ENCODE results near the gene RPS6KA5. TPM values are rescaled to one million over a fixed set of nuclear protein-coding genes. Genes with fewer than 3 reads are reported as not detected.

RPS6KA5 gene
- total and polyA plus RNA-seq, 2 donors (not counting 1 experiment from before 2014, with no cell fraction given): 6.0 to 34.6 TPM

GRCh38 chr14:90894241-90894640, 166.2 kb downstream of the RPS6KA5 start:
- CTCF ChIA-PET: interaction anchor here (2.3 to 4.3 kb wide), 2 partner anchors 11 to 279 kb away, joined by 6 to 20 read pairs; no protein-coding TSS in a partner anchor
- DNase-seq (no peak), ATAC-seq (ENCODE audit: low read depth) (no peak)
- no peaks in the 10 kb centered on the region for H3K79me2 ChIP-seq (ENCODE audit: control insufficient read depth, insufficient read depth, low read length)
- no peaks in the 10 kb centered on the region for H3K4me1 Mint-ChIP-seq
- peaks cover 3 to 45% of the 10 kb centered on the region in 2 experiments for H3K36me3 ChIP-seq (replicated peaks in 1 of 2; ENCODE audit: control extremely low read depth in 1 of 2, control insufficient read depth in 1 of 2, extremely low read depth in 1 of 2, insufficient read depth in 2 of 2, low read length in 1 of 2)
- no peak overlapping the region for H3K27ac ChIP-seq (ENCODE audit: low read length in 2 of 2)
- intact Hi-C loops (cut with micrococcal nuclease): no loop called here
- no peaks in the 10 kb centered on the region for H4K20me1 ChIP-seq (ENCODE audit: control insufficient read depth, insufficient read depth, low read length, poor library complexity, severe bottlenecking)
- no peak overlapping the region for H3K27ac Mint-ChIP-seq
- 100% methylated on average over 1 of the region's 6 CpGs for WGBS (ENCODE audit: insufficient coverage)
- no peak overlapping the region for H3K9ac ChIP-seq (ENCODE audit: low read length)
- TF ChIP-seq EZH2 (IDR thresholded peaks at IDR 0.05; ENCODE audit: borderline replicate concordance, insufficient read depth, low read depth, low read length, poor library complexity, severe bottlenecking) (no peak), CTCF (IDR thresholded peaks at IDR 0.05) (no peak)
- H2AFZ ChIP-seq (ENCODE audit: insufficient read depth, low read depth, low read length, poor library complexity, severe bottlenecking): no peak overlapping the region
- H3K27me3 ChIP-seq (replicated peaks in 1 of 4; ENCODE audit: control extremely low read depth in 1 of 4, control insufficient read depth in 3 of 4, insufficient read depth in 4 of 4, low read length in 3 of 4): no peaks in the 10 kb centered on the region
- H3K9me3 ChIP-seq (ENCODE audit: control extremely low read depth in 1 of 3, control insufficient read depth in 2 of 3, insufficient read depth in 1 of 3, low read length in 2 of 3): no peaks in the 10 kb centered on the region
- H3K4me3 Mint-ChIP-seq: no peak overlapping the region
- no peaks in the 10 kb centered on the region for H3K27me3 Mint-ChIP-seq
- H3K9me3 Mint-ChIP-seq (ENCODE audit: insufficient read depth): no peaks in the 10 kb centered on the region
- no peak overlapping the region for H3K4me2 ChIP-seq (replicated peaks; ENCODE audit: low read depth, low read length, poor library complexity, severe bottlenecking)
- H3K4me1 ChIP-seq (ENCODE audit: control insufficient read depth in 2 of 2, insufficient read depth in 2 of 2, low read length in 2 of 2): no peaks in the 10 kb centered on the region
- H3K4me3 ChIP-seq (ENCODE audit: control extremely low read depth in 1 of 5, extremely low read depth in 1 of 5, insufficient read depth in 1 of 5, low read depth in 2 of 5, low read length in 4 of 5): no peak overlapping the region
- POLR2A ChIA-PET: no interaction called here

- Histone ChIP-seq H3K27me3 (replicated peaks in 1 of 4; ENCODE audit: control extremely low read depth in 1 of 4, control insufficient read depth in 3 of 4, insufficient read depth in 4 of 4, low read length in 3 of 4) (no peaks in the 10 kb centered on the region), H3K9me3 (ENCODE audit: control extremely low read depth in 1 of 3, control insufficient read depth in 2 of 3, insufficient read depth in 1 of 3, low read length in 2 of 3) (no peaks in the 10 kb centered on the region), H3K9ac (ENCODE audit: low read length) (no peak overlapping the region), H3K36me3 (replicated peaks in 1 of 2; ENCODE audit: control extremely low read depth in 1 of 2, control insufficient read depth in 1 of 2, extremely low read depth in 1 of 2, insufficient read depth in 2 of 2, low read length in 1 of 2) (peaks cover 3 to 38% of the 10 kb centered on the region in 2 experiments), H3K4me3 (ENCODE audit: control extremely low read depth in 1 of 5, extremely low read depth in 1 of 5, insufficient read depth in 1 of 5, low read depth in 2 of 5, low read length in 4 of 5) (no peak overlapping the region), H3K79me2 (ENCODE audit: control insufficient read depth, insufficient read depth, low read length) (no peaks in the 10 kb centered on the region), H3K27ac (ENCODE audit: low read length in 2 of 2) (no peak overlapping the region), H3K4me2 (replicated peaks; ENCODE audit: low read depth, low read length, poor library complexity, severe bottlenecking) (no peak overlapping the region), H2AFZ (ENCODE audit: insufficient read depth, low read depth, low read length, poor library complexity, severe bottlenecking) (no peak overlapping the region), H4K20me1 (ENCODE audit: control insufficient read depth, insufficient read depth, low read length, poor library complexity, severe bottlenecking) (no peaks in the 10 kb centered on the region), H3K4me1 (ENCODE audit: control insufficient read depth in 2 of 2, insufficient read depth in 2 of 2, low read length in 2 of 2) (no peaks in the 10 kb centered on the region)
- ChIA-PET CTCF (interaction anchor here (2.3 kb wide), 1 partner anchor 12 kb away, joined by 6 read pairs; no protein-coding TSS in a partner anchor), POLR2A (no interaction called here)
- DNase-seq (no peak), ATAC-seq (ENCODE audit: low read depth) (no peak)
- H3K27me3 Mint-ChIP-seq: no peaks in the 10 kb centered on the region
- TF ChIP-seq CTCF (IDR thresholded peaks at IDR 0.05): no peak
- TF ChIP-seq EZH2 (IDR thresholded peaks at IDR 0.05; ENCODE audit: borderline replicate concordance, insufficient read depth, low read depth, low read length, poor library complexity, severe bottlenecking): no peak
- H3K4me3 Mint-ChIP-seq: no peak overlapping the region
- H3K27ac Mint-ChIP-seq: no peak overlapping the region
- H3K4me1 Mint-ChIP-seq: no peaks in the 10 kb centered on the region
- H3K9me3 Mint-ChIP-seq (ENCODE audit: insufficient read depth): no peaks in the 10 kb centered on the region
- intact Hi-C loops (cut with micrococcal nuclease): no loop called here
- WGBS (ENCODE audit: insufficient coverage): no CpG with 5 or more reads among the region's 2 CpGs
Measured at GRCh38 chr14:90893510-90893909, 166.9 kb downstream of the RPS6KA5 start.
